NCI-H128 (cell line): ENCODE data around the gene RTRAF.

Source experiments
- DNase-seq: peaks from one replicate; lab custom pipeline; 2025; ENCODE audit not compliant: unreplicated experiment; lab: John Stamatoyannopoulos, UW

Gene RTRAF

GRCh38 chr14:52020161-52020714, 30.9 kb downstream of the RTRAF start:
- DNase-seq = no peak

- no peak for DNase-seq
Measured at GRCh38 chr14:52020866-52021717, 31.7 kb downstream of the RTRAF start.

GRCh38 chr14:52021957-52022600, 32.7 kb downstream of the RTRAF start:
- no peak for DNase-seq

GRCh38 chr14:52023518-52023917, 34.2 kb downstream of the RTRAF start:
- no peak for DNase-seq

GRCh38 chr14:52025310-52025709, 36.0 kb downstream of the RTRAF start:
- no peak for DNase-seq

- no peak for DNase-seq
Measured at GRCh38 chr14:52026017-52026660, 36.8 kb downstream of the RTRAF start.

GRCh38 chr14:52026901-52027300, 37.6 kb downstream of the RTRAF start:
- no peak for DNase-seq

- no peak for DNase-seq
Measured at GRCh38 chr14:52029881-52030280, 40.5 kb downstream of the RTRAF start.

- DNase-seq = no peak
Measured at GRCh38 chr14:52031781-52032180, 42.4 kb downstream of the RTRAF start.

GRCh38 chr14:52032204-52032801, 43.0 kb downstream of the RTRAF start:
- no peak for DNase-seq

GRCh38 chr14:52033101-52033642, 43.8 kb downstream of the RTRAF start:
- no peak for DNase-seq

GRCh38 chr14:52039124-52039815, 49.9 kb downstream of the RTRAF start:
- no peak for DNase-seq

GRCh38 chr14:52040598-52040997, 51.3 kb downstream of the RTRAF start:
- no peak for DNase-seq

GRCh38 chr14:52042371-52043289, 53.3 kb downstream of the RTRAF start:
- DNase-seq = no peak

- DNase-seq = no peak
Measured at GRCh38 chr14:52043690-52044089, 54.3 kb downstream of the RTRAF start.

GRCh38 chr14:52044791-52045522, 55.6 kb downstream of the RTRAF start:
- DNase-seq = no peak

- DNase-seq = no peak
Measured at GRCh38 chr14:52046376-52046917, 57.1 kb downstream of the RTRAF start.

- DNase-seq = no peak
Measured at GRCh38 chr14:52048116-52048515, 58.8 kb downstream of the RTRAF start.
